GM12892 (cell line): ENCODE data around the gene NFKBIA.

Source experiments
- POLR2A ChIP-seq: IDR thresholded peaks from 2 replicates; pipeline ENCODE4 v1.6.1; 2011; ENCODE audit warnings: low read depth, low read length, control low read depth
- POLR2AphosphoS5 ChIP-seq: IDR thresholded peaks from 2 replicates; pipeline ENCODE4 v1.6.1; 2011; ENCODE audit warnings: low read depth, low read length, control low read depth

DNA sequence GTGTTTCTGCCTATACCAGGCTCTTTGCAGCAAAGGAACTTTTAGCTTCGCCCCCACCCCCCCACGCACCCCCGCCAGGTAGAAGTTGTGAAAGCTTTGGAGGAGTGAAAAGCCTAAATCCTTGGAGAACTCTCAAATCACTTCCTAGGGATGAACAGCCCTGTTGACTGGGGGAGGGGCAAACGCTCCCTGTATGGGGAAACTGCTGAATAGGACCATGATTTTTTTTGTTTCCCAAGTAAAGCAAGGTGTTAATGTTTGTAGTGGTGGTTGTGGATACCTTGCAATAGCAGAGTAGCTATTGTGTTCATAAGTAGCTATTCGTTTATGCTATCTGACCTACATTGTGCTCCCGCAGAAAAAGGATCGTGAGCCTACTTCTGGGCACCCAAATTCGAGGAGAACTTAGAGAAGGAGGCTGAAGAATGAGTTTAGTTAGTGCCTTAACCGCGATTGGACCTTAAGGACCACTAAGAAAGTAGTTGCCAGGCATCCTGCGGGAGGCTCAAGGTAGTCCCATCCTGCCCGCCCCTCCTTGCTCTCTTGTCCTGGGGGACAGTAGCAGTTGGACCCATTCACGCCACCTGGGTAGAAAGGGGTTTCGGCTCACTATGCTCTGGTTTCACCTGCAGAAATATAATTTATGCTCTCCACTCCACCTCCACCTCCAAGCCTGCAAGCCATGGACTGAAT lies 901 bp upstream of the NFKBIA start:
- TF ChIP-seq POLR2A (no peak), POLR2AphosphoS5 (no peak)
